Measurements from ENCODE around the gene GSK3B.

DNA sequence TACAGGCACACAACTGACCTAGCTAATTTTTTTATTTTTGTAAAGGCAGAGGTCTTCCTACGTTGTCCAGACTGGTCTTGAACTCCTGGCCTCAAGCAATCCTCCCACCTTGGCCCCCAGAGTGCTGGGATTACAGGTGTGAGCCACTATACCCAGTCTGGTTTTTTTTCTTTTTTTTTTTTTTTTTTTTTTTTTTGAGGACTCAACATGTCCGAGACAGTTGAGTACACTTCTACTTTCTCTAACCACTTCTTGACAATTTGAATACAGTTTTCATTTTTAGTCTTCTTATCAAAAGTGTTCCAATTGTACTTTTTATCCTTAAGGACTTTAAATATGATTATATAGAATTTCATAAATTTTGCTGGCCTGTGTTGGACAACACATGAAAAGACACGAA is 7.4 kb upstream of the GSK3B start:
- no peak for TF ChIP-seq POLR2AphosphoS5 (IDR thresholded peaks at IDR 0.05; ENCODE audit: low read depth)
- TF ChIP-seq, protein P1, sequence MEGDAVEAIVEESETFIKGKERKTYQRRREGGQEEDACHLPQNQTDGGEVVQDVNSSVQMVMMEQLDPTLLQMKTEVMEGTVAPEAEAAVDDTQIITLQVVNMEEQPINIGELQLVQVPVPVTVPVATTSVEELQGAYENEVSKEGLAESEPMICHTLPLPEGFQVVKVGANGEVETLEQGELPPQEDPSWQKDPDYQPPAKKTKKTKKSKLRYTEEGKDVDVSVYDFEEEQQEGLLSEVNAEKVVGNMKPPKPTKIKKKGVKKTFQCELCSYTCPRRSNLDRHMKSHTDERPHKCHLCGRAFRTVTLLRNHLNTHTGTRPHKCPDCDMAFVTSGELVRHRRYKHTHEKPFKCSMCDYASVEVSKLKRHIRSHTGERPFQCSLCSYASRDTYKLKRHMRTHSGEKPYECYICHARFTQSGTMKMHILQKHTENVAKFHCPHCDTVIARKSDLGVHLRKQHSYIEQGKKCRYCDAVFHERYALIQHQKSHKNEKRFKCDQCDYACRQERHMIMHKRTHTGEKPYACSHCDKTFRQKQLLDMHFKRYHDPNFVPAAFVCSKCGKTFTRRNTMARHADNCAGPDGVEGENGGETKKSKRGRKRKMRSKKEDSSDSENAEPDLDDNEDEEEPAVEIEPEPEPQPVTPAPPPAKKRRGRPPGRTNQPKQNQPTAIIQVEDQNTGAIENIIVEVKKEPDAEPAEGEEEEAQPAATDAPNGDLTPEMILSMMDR (conservative IDR thresholded peaks at IDR 0.05; ENCODE audit: low read depth in 2 of 2) = no peak
- TF ChIP-seq EZH2 (IDR thresholded peaks at IDR 0.05; ENCODE audit: low read depth, unreplicated experiment) = no peak
- no peak for TF ChIP-seq STAT1 (IDR thresholded peaks at IDR 0.05; ENCODE audit: unreplicated experiment)
- TF ChIP-seq EZH2phosphoT487 (IDR thresholded peaks at IDR 0.05; ENCODE audit: unreplicated experiment) = no peak
- TF ChIP-seq CREB1 (CRISPR knock-in tag; IDR thresholded peaks at IDR 0.05; ENCODE audit: low read depth) = no peak
- TF ChIP-seq, protein P2, sequence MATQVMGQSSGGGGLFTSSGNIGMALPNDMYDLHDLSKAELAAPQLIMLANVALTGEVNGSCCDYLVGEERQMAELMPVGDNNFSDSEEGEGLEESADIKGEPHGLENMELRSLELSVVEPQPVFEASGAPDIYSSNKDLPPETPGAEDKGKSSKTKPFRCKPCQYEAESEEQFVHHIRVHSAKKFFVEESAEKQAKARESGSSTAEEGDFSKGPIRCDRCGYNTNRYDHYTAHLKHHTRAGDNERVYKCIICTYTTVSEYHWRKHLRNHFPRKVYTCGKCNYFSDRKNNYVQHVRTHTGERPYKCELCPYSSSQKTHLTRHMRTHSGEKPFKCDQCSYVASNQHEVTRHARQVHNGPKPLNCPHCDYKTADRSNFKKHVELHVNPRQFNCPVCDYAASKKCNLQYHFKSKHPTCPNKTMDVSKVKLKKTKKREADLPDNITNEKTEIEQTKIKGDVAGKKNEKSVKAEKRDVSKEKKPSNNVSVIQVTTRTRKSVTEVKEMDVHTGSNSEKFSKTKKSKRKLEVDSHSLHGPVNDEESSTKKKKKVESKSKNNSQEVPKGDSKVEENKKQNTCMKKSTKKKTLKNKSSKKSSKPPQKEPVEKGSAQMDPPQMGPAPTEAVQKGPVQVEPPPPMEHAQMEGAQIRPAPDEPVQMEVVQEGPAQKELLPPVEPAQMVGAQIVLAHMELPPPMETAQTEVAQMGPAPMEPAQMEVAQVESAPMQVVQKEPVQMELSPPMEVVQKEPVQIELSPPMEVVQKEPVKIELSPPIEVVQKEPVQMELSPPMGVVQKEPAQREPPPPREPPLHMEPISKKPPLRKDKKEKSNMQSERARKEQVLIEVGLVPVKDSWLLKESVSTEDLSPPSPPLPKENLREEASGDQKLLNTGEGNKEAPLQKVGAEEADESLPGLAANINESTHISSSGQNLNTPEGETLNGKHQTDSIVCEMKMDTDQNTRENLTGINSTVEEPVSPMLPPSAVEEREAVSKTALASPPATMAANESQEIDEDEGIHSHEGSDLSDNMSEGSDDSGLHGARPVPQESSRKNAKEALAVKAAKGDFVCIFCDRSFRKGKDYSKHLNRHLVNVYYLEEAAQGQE (IDR thresholded peaks at IDR 0.05; ENCODE audit: unreplicated experiment) = no peak

Measured in GM23338 (cell line).